PC-9 (cell line): Measurements from ENCODE around the gene LRP1B. TPM values are rescaled to one million over a fixed set of nuclear protein-coding genes. Genes with fewer than 3 reads are reported as not detected.

Experiments used
- BruUV-seq: library from RNA; stranded (reverse); fragments of 400-500 nt; replicated peaks from 2 replicates; lab custom pipeline; 2021; lab: Mats Ljungman, UMichigan
- CTCF ChIA-PET: fragments of 300-600 bp; sonication (Branson Sonifier 250); formaldehyde crosslinking; loops from one replicate; lab custom pipeline; 2022; ENCODE audit warnings: antibody characterized with exemption; lab: Charles Lee
- POLR2A ChIA-PET: fragments of 300-600 bp; sonication (Branson Sonifier 250); formaldehyde crosslinking; loops from one replicate; lab custom pipeline; 2022; ENCODE audit warnings: antibody characterized with exemption; ENCODE audit not compliant: unreplicated experiment; lab: Charles Lee
- DNase-seq, 2 experiments: peaks; one replicate each; pipeline versions ENCODE4 v3.0.0 to v3.0.0-alpha.2; 2015 to 2022; ENCODE audit warnings: mixed read lengths in 1 of 2
- H2AFZ ChIP-seq: fragments of 200-600 bp; sonication (generic); 2 replicates; pipeline ENCODE4 v1.8.1; 2017; ENCODE audit warnings: antibody characterized with exemption
- H3F3A ChIP-seq: fragments of 200-600 bp; sonication (generic); 2 replicates; pipeline ENCODE4 v1.8.1; 2017; ENCODE audit warnings: antibody characterized with exemption, mild to moderate bottlenecking, low read depth; ENCODE audit not compliant: insufficient read depth
- H3K27ac ChIP-seq: fragments of 200-600 bp; sonication (generic); 2 replicates; pipeline ENCODE4 v1.6.1; 2016; ENCODE audit warnings: mixed run types
- H3K27me3 ChIP-seq: fragments of 200-600 bp; sonication (generic); 2 replicates; pipeline ENCODE4 v1.6.1; 2016; ENCODE audit warnings: low read depth, mixed run types; ENCODE audit not compliant: insufficient read depth
- H3K36me3 ChIP-seq: fragments of 200-600 bp; sonication (generic); 2 replicates; pipeline ENCODE4 v1.6.1; 2016; ENCODE audit warnings: low read depth, mixed run types
- H3K4me1 ChIP-seq: fragments of 200-600 bp; sonication (generic); replicated peaks from 2 replicates; pipeline ENCODE4 v1.6.1; 2016; ENCODE audit warnings: mixed run types; ENCODE audit not compliant: insufficient read depth
- H3K4me2 ChIP-seq: fragments of 200-600 bp; sonication (generic); 2 replicates; pipeline ENCODE4 v1.6.1; 2017; ENCODE audit warnings: mixed run types
- H3K4me3 ChIP-seq: fragments of 200-600 bp; sonication (generic); 2 replicates; pipeline ENCODE4 v1.6.1; 2016; ENCODE audit warnings: mixed run types
- H3K79me2 ChIP-seq: fragments of 200-600 bp; sonication (generic); 2 replicates; pipeline ENCODE4 v1.6.1; 2017; ENCODE audit warnings: low read depth, mixed run types
- H3K9me2 ChIP-seq: fragments of 200-600 bp; sonication (generic); 2 replicates; pipeline ENCODE4 v1.8.1; 2017; ENCODE audit warnings: mild to moderate bottlenecking; ENCODE audit not compliant: insufficient read depth
- H3K9me3 ChIP-seq: fragments of 200-600 bp; sonication (generic); 2 replicates; pipeline ENCODE4 v1.8.1; 2016; ENCODE audit warnings: low read depth; ENCODE audit not compliant: insufficient read depth
- H4K20me1 ChIP-seq: fragments of 200-600 bp; sonication (generic); 2 replicates; pipeline ENCODE4 v1.8.1; 2017; ENCODE audit not compliant: insufficient read depth
- CTCF ChIP-seq: fragments of 200-600 bp; sonication (generic); conservative IDR thresholded peaks from 2 replicates; pipeline ENCODE4 v1.6.1; 2017; ENCODE audit warnings: mixed run types, antibody characterized with exemption, mild to moderate bottlenecking, moderate library complexity
- EZH2 ChIP-seq: fragments of 200-600 bp; sonication (generic); IDR thresholded peaks from 2 replicates; pipeline ENCODE4 v1.8.0; 2017; ENCODE audit warnings: antibody characterized with exemption, low read depth
- intact Hi-C: fragments of 100-400 bp; cut with micrococcal nuclease; formaldehyde crosslinking; loops from one replicate; pipeline ENCODE4 v1.10.0; 2022; ENCODE audit not compliant: unreplicated experiment
- total RNA-seq: library from RNA; stranded (reverse); gene quantifications from 2 replicates; pipeline ENCODE4 v1.2.3, GENCODE V29; 2021

The LRP1B gene
- total RNA-seq, 1 experiment from 2014 or later, result 1.7 TPM

GRCh38 chr2:141063406-141063805, 1067.4 kb downstream of the LRP1B start:
- intact Hi-C loops, result no loop called here
- Histone ChIP-seq H3K4me1 (no peaks in the 10 kb centered on the region), H3K27ac (no peak overlapping the region), H3K9me3 (no peaks in the 10 kb centered on the region), H3K4me3 (no peak overlapping the region), H3K27me3 (no peaks in the 10 kb centered on the region), H3K9me2 (no peaks in the 10 kb centered on the region), H3K79me2 (no peaks in the 10 kb centered on the region), H3F3A (no peaks in the 10 kb centered on the region), H3K36me3 (no peaks in the 10 kb centered on the region), H2AFZ (no peak overlapping the region), H3K4me2 (no peak overlapping the region), H4K20me1 (no peaks in the 10 kb centered on the region)
- no TSS peak for BruUV-seq
- CTCF ChIA-PET, result no interaction called here
- DNase-seq, result no peak
- POLR2A ChIA-PET, result no interaction called here
- no peak for TF ChIP-seq EZH2
- TF ChIP-seq CTCF, result no peak

GRCh38 chr2:141062443-141062842, 1068.4 kb downstream of the LRP1B start:
- Histone ChIP-seq H3K9me2 (no peaks in the 10 kb centered on the region), H3K27ac (no peak overlapping the region), H3K27me3 (no peaks in the 10 kb centered on the region), H3K4me1 (no peaks in the 10 kb centered on the region), H2AFZ (no peak overlapping the region), H3K36me3 (no peaks in the 10 kb centered on the region), H3K4me3 (no peak overlapping the region), H3F3A (no peaks in the 10 kb centered on the region), H3K79me2 (no peaks in the 10 kb centered on the region), H3K4me2 (no peak overlapping the region), H4K20me1 (no peaks in the 10 kb centered on the region), H3K9me3 (no peaks in the 10 kb centered on the region)
- no peak for TF ChIP-seq EZH2
- TF ChIP-seq CTCF, result no peak
- ChIA-PET POLR2A (no interaction called here), CTCF (no interaction called here)
- no peak for DNase-seq
- no TSS peak for BruUV-seq
- intact Hi-C loops, result no loop called here

- DNase-seq, result no peak
- intact Hi-C loops, result no loop called here
- TF ChIP-seq EZH2, result no peak
- no peak for TF ChIP-seq CTCF
- H3K9me2 ChIP-seq, result no peaks in the 10 kb centered on the region
- H3K36me3 ChIP-seq, result no peaks in the 10 kb centered on the region
- no peak overlapping the region for H2AFZ ChIP-seq
- no peaks in the 10 kb centered on the region for H3K9me3 ChIP-seq
- H4K20me1 ChIP-seq, result no peaks in the 10 kb centered on the region
- CTCF ChIA-PET, result no interaction called here
- no peaks in the 10 kb centered on the region for H3F3A ChIP-seq
- no peak overlapping the region for H3K4me2 ChIP-seq
- no peaks in the 10 kb centered on the region for H3K4me1 ChIP-seq
- H3K27me3 ChIP-seq, result no peaks in the 10 kb centered on the region
- POLR2A ChIA-PET, result no interaction called here
- H3K27ac ChIP-seq, result no peak overlapping the region
- H3K4me3 ChIP-seq, result no peak overlapping the region
- no TSS peak for BruUV-seq
- no peaks in the 10 kb centered on the region for H3K79me2 ChIP-seq
These were observed 1068.8 kb downstream of the LRP1B start for GRCh38 chr2:141062031-141062430.
